ENCODE measurements around the gene SLITRK6.
"Not testable (repeated sequence)": the region's sequence is repeated elsewhere in the genome, so short reads cannot be mapped to it uniquely, and the experiment has no call there.

SLITRK6 gene, protein sequence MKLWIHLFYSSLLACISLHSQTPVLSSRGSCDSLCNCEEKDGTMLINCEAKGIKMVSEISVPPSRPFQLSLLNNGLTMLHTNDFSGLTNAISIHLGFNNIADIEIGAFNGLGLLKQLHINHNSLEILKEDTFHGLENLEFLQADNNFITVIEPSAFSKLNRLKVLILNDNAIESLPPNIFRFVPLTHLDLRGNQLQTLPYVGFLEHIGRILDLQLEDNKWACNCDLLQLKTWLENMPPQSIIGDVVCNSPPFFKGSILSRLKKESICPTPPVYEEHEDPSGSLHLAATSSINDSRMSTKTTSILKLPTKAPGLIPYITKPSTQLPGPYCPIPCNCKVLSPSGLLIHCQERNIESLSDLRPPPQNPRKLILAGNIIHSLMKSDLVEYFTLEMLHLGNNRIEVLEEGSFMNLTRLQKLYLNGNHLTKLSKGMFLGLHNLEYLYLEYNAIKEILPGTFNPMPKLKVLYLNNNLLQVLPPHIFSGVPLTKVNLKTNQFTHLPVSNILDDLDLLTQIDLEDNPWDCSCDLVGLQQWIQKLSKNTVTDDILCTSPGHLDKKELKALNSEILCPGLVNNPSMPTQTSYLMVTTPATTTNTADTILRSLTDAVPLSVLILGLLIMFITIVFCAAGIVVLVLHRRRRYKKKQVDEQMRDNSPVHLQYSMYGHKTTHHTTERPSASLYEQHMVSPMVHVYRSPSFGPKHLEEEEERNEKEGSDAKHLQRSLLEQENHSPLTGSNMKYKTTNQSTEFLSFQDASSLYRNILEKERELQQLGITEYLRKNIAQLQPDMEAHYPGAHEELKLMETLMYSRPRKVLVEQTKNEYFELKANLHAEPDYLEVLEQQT

DNA sequence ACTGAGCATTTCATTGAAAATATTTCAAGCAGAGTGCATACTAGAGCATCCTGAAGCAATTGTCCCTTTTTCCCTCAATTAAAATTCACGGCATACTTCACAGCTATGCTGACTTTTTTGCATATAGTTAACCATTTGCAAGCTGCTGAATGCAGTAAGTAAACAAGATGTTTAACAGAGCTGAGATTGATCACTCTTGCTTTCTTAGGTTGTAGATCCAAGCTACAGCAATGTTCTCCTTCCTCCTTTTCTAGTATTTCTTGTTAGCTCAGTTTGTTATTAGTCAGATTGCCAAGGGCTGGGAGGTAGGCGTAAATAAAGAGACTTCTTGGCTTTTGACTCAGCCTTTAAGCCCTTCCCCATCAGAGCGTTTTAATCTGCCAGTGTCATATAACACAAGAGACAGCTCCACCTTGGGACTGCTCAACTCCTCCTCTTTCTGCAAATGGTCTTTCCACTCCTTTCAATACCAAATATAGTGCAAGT is at the start of gene SLITRK6:
Gene SLITRK6 (minus strand): TSS at position 323 of the 486 bp plus-strand sequence. CDS start 2,911 bp downstream, outside the sequence.
- ATAC-seq: no peak

DNA sequence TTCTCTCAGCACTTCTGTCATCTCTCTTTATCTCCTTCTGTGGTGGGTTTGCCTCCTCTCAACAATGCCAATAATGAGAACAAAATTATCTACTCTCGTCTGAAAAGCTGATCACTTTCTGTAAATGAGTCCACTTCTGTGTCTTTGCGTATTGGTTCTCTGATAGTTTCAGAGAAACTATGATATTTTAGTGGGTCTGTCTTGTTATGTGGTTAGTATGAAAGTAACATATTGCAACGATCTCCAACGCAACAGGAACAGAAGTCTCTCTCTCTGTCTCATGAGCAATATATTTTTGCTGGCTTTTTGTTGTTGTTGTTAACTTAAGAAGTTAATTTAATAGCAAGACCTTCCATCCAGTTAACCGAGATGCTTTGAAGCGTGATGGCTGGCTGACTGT is 47.8 kb upstream of the SLITRK6 start:
- ATAC-seq: no peak

DNA sequence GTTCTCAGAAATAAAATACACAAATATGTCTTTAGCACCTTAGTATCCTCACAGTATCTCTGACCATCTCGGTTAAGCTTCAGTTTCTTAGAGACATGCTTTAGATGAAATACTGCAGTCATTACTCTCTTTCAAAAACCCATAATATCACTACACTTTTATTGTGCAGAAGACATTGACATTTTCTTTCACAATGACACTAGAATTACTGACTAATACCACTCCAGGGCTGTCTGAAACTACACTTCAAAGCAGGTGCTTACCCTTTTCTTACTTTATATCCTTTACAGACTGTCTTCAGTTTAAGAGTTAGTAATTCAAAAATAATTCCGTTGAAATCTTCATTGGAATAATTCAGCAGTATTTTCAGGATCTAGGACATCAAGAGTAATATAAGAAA is 42.2 kb upstream of the SLITRK6 start:
- no peak for ATAC-seq

DNA sequence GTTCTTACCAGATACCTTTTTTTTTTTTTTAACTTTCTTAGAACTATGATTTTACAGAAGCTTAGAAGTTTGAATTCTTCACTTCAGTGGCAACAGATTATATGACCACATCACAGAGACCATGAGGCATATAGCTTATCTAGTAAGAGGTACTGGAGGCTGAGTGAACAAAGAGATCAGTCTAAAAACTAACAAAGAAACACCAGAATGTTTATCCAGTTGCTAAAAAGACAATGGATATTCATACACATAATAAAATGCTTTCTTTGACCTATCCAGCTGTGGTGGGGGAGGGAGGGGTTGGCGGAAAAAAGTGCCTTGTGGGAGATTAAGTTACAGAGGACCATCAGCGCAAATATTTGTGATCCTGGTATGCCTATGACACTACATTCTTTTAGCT is 34.7 kb upstream of the SLITRK6 start:
- ATAC-seq: no peak

DNA sequence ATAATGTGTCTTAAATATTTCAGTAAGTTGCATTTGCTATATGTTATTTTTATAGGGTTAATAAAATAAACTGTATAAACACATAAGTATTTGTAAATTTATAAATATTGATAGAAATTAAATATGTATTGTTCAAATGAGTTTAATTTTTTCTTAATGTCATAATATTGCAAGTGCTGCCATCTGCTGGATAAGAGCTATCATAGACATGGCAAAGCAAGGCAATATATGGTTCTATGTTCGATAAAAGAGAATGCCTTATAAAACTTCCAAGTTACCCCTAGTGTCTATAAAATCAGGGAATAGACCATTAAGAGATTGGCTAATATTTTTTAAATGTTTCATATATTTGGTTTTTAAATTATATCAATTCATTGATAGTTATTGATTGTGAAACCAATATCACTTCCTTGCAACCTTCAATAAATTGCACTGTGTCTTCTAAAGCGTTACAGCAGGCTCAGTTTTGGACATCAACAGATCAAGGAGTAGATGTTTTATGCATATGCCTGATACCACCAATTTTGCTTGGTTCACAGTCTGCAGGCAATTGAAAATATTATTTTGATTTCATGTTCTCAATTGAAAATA is 29.0 kb upstream of the SLITRK6 start:
- no peak for ATAC-seq

DNA sequence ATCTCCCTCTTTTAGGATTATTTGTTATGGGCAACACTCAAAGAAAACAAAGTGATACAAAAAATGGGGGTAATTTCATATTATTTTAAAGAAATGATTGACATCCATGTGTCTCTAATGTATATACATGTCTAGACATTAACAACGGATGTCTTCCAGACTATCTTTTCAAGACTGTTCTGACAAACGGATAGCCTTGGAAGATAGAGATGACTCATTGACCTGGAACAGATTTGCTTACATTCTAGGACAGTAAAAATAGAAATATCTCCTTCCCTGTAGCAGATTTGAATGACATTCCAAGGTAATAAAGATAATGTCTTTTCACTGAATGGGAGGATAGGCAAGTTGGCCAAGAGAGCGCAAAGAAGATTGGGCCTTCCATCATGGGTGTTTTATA is 26.2 kb upstream of the SLITRK6 start:
- ATAC-seq: no peak

DNA sequence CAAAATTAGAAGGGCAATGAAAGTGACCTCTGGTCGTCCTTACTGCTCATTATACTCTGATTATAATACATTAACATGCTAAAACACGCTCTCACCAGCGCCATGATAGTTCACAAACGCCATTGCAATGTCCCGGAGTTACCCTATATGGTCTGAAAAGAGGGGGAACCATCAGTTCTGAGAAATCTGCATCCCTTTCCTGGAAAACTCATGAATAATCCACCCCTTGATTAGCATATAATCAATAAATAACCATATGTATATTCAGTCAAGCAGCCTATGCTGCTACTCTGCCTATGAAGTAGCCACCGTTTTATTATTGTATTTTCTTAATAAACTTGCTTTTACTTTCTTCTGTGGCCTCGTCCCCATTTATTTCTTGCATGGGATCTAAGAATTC is 24.6 kb upstream of the SLITRK6 start:
- ATAC-seq: no peak

DNA sequence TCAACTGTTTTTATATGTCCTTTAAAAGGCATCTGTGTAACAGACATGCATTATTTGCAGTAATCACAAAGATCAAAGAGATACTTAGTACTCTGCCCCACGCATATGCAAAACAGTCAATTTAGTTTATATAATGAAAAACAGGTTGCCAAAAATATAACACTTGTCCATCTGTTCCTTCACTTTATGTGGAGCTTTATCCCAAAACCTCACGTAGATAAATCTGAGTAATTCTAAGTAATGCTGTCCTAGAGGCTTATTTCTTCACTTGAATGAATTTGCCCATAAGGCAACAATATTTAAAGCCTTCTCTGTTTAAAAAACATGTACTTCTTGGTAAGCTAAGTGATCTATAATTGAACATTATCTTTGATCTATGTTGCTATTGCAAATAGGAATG is 20.3 kb upstream of the SLITRK6 start:
- no peak for ATAC-seq

DNA sequence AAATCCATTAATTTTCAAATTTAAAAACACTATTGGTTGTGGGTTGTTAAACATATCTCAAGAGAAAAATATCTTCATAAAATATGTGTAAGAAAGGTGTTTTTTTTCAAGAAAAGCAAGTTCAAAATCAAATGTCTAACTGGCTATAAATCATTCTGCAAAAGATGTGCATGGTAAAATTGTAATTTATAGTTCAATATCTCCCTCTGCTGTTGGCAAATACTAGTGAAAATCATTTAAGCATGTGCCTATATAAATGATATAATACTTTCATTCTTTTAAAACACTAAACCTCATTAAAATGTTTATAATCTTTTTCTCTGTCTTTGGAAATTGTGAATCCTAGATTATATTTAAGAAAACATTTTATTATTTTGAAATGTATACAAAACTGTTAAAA is 17.2 kb upstream of the SLITRK6 start:
- ATAC-seq: no peak

DNA sequence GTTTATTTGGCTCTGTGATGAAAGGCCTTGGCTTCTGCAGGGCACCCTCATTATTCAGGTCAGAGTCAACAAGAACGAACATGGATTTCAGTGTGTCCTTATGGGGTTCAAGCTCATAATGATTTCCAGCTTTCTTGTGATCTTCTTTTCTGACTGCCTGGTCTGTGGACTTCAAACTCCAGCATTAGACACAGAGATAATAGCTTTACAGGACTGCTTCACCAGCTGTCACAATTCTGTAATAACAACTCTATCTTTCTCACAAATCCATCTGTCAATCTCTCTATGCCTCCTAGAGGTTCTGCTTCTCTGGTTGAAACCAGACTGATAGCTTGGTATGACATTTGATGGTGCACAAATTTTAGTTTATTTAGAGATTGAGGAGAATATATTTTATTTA is 13.1 kb upstream of the SLITRK6 start:
- ATAC-seq: no peak

DNA sequence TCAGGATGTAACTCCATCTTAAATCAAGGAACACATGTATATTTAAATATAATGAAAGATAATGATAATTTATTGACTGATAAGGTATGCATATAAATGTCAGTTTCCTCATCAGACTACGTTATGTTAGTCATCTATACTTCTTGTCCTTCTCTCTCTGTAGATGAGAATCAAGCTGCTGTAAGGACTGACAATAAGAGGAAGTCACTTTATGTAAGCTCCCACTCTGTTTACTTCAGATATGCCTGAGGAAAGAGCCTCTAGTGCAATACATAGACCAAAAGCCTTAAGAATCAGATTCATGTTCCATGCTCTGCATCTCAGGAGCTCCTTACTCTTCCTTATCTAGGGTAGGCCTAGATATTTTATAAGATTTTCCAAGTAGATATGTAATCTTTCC is 9.6 kb upstream of the SLITRK6 start:
- ATAC-seq: no peak

DNA sequence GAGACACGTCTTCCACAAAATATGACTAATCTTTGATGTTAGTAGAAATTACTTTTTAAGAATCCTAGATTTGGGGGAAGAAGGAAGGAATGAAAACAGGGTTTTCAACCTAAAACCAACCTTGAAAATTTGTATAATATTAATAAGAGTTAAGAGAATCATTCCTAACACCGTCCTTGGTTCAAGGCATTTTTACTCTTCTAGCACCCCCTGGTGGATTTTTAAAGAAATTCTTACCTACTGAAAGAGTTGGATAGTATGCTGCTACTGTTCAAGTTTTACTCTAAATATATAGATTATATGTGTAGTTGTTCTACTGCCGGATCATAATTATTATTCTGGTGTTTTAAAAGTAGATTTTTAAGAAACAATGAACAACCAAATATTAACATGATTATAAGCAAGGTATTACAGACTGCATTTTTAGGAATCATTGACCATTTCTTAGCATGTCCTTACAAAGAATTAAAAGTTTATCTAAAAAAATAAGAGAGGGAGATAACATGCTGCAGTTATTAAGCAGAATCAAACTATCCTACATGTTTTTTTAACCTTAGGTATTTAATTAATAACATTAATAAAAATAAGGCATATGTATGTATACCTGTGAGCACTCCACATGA is 7.4 kb upstream of the SLITRK6 start:
- no peak for ATAC-seq

DNA sequence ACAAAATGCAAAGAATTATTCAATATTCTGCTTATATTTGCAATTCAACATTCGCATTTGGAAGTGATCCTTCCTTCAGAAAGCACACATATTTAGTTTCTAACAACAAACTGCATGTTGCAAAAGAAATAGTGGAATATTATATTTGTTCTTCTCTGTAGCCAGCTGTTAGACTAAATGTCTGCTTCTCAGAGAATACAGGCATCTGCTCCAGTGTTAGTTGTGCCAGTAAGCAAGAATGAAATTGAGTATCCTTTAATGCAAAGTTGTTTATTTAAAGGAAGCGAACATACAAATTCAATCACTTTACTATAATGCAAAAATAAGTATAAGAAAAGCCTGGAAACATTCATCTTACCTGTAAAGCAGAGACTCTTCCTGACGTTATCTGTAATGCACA is 663 bp downstream of the SLITRK6 start:
- ATAC-seq: no peak

DNA sequence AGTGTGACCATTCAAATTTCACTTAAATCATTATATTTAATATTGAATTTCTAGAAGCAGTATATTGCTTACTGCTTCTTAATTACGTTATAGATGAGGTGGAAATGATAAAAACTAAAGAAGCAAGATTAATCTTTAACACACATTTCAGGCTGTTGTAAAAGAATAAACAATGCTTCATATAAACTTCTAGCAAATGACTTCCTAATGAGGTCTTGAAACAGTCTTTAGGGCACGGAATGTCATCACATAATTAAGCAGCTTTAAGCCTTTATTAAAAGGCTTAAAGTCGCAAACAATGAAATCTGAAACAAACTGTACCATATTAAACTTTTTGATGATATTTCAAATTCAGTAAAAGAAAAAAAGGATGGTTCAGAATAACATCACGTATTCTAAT is 1.9 kb downstream of the SLITRK6 start:
- ATAC-seq: no peak

DNA sequence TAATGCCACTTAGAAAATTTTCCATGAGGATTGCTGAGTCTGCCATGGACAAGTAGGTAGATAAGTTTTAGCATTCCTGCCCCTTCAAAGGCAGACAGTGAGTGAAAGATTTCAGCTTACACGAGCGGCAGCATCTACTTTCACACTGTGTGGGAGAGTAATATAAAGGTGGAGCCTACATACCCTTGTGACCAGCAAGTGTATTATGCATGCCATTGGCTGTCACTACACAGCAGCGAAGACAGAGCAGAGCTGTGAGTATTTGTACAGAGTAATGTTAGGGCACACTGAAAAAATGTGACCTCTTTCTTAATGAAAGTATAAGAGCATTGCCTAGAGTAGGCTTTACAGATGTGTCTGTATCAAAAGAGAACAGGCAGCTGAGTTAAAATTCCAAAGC is 14.0 kb downstream of the SLITRK6 start:
- no peak for ATAC-seq

DNA sequence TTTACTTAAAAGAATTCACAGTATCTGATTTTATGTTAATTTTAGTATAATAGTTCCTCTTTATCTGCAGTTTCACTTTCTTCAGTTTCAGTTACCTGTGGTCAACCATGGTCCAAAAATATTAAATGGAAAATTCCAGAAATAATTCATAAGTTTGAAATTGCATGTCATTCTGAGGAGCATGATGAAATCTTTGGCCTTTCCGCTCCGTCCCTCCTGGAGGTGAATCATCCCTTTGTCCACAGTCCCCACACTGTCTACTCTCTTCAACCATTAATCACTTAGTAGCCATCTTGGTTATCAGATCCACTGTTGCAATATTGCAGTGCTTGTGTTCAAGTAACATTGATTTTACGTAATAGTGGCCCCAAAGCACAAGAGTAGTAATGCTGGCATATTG is 26.9 kb downstream of the SLITRK6 start:
- no peak for ATAC-seq

DNA sequence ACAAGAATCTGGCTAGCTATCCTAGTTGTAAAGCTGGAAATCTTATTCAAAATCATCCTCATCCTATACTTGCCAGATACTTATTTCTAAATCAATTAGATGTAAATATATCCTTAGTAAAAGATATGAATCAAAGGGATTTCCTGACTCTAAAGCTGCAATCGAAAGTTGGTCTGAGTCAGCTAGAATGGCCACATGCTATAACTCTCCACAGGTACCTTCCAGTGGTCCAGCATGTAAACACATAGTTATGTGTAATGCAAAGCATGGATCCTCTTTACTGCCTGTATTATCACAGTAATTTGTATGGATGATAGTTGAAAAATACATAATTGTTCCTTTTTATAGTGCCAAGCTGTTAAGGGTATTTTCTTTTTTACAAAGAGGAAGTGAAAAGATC is 27.4 kb downstream of the SLITRK6 start:
- ATAC-seq: no peak

DNA sequence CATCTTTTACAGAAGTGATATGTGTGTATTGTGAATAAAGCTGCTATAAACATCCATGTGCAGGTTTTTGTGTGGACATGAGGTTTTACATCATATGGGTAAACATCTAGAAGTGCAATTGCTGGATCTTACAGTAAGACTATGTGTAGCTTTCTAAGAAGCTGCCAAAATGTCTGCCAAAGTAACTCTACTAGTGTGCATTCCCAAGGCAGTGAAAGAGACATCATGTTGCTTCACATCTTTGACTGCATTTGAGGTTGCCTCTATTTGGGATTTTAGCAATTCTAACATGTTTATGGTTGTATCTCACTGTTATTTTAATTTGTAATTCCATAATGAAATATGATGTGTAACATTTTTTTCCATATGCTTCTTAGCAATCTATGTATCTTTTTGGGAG is 30.3 kb downstream of the SLITRK6 start:
- ATAC-seq: no peak

DNA sequence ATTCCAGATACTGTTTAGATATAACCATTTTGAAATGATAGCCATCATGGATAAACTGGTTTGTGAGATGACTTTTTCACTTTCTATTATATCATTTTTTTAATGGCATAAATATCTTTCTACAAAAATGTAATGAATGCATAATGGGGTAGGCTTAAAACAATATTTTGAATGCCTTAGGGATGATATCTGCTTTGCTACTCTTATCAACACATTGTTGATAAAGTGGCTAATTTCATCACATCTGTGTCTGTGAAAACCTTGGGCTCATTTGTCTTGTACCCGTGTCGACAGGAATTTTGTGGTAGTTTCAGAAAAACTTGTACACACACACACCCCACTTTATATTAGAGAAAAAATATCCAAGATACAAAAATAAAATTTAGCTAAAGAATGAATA is 44.1 kb downstream of the SLITRK6 start:
- no peak for ATAC-seq

DNA sequence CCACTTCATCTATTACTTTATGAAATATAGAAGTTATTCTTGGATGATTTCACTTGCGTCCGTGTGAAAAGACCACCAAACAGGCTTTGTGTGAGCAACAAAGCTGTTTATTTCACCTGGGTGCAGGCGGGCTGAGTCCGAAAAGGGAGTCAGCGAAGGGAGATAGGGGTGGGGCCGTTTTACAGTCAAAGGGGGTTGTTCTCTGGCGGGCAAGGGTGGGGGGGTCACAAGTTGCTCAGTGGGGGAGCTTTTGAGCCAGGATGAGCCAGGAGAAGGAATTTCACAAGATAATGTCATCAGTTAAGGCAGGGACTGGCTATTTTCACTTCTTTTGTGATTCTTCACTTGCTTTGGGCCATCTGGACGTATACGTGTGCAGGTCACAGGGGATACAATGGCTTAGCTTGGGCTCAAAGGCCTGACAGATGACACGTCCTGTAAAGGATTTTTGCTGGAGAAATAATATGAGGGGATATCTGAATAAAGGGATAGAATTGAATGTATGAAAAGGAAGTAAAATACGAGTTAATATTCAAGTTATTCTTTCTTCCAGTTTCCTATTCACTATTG is 55.9 kb downstream of the SLITRK6 start:
- ATAC-seq: not testable (repeated sequence)
